ENCODE measurements around the gene LAMP5.

LAMP5 gene

DNA sequence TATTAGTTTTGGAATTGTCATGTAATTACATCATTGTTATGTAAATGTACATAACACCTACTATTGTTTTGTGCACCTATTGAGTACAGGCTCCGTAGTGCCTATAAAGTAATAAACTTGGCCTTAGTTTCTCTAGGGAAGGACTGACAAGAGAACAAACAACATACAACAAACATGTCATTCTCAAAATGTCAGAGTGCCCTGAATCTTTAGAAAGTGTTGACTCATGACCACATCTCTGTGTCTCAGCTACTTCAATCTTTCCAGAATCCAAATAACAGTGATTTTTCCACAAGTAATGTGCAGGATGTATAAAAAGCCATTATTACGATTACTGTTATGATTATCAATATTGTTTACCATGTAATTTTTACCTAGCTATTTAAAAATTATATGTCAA is 17.2 kb downstream of the LAMP5 start:
- H2AFZ ChIP-seq (ENCODE audit: low read depth, low read length): no peak overlapping the region
- no peak overlapping the region for H3K4me3 ChIP-seq (ENCODE audit: low read length)
- no peaks in the 10 kb centered on the region for H3K79me2 ChIP-seq (ENCODE audit: low read length)
- H3K4me1 ChIP-seq (ENCODE audit: low read length): no peaks in the 10 kb centered on the region
- H3K36me3 ChIP-seq (replicated peaks; ENCODE audit: low read depth, low read length): no peaks in the 10 kb centered on the region
- H4K20me1 ChIP-seq (ENCODE audit: insufficient read depth, low read length): no peaks in the 10 kb centered on the region
- TF ChIP-seq EZH2phosphoT487 (IDR thresholded peaks at IDR 0.05; ENCODE audit: low read depth): no peak
- TF ChIP-seq, protein P1, sequence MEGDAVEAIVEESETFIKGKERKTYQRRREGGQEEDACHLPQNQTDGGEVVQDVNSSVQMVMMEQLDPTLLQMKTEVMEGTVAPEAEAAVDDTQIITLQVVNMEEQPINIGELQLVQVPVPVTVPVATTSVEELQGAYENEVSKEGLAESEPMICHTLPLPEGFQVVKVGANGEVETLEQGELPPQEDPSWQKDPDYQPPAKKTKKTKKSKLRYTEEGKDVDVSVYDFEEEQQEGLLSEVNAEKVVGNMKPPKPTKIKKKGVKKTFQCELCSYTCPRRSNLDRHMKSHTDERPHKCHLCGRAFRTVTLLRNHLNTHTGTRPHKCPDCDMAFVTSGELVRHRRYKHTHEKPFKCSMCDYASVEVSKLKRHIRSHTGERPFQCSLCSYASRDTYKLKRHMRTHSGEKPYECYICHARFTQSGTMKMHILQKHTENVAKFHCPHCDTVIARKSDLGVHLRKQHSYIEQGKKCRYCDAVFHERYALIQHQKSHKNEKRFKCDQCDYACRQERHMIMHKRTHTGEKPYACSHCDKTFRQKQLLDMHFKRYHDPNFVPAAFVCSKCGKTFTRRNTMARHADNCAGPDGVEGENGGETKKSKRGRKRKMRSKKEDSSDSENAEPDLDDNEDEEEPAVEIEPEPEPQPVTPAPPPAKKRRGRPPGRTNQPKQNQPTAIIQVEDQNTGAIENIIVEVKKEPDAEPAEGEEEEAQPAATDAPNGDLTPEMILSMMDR (IDR thresholded peaks at IDR 0.05; ENCODE audit: low read depth, low read length): no peak
- H3K9ac ChIP-seq (ENCODE audit: low read length): no peak overlapping the region
- H3K27ac ChIP-seq (ENCODE audit: low read length): no peak overlapping the region
- no peak overlapping the region for H3K4me2 ChIP-seq (ENCODE audit: low read length)
- H3K9me3 ChIP-seq (ENCODE audit: insufficient read depth, low read length): no peaks in the 10 kb centered on the region
- H3K27me3 ChIP-seq (ENCODE audit: low read depth, low read length): no peaks in the 10 kb centered on the region

DNA sequence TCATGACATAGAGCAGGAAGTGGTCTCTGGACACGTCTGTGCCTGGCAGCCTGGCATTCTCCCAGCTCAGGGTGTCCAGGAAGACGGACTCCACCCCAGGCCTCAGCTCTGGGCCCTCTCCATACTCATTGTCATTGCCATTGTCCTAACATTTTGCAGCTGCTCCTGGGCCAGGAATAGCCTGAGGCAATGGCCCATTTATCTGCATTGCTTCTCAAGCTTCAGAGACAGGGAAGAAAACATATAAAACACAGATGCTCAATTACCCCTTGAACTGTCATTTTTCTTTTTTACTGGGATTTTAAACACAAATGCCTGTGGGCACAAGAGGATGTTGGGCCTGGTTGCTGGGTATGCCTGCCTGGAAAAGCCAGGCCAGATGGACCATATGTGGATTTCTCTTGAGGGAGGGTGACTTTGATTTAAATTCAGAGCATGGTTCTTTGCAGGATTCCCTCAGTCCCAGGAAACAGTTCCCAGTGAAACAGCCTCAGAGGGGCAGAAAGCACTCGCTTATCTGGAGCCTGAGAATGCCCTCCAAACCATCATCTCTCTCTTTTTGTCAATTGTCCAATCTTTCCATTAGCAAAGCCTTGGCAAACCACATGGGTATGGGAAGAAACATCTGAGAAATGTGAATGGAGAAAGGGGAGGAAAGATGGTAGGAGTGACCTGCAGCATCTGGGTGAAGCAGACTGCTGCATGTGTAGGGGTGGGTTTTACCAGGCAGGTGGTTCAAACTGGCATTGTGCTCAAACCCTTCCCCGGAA is 17.9 kb downstream of the LAMP5 start:
- Histone ChIP-seq H2AFZ (ENCODE audit: low read depth, low read length) (no peak overlapping the region), H3K79me2 (ENCODE audit: low read length) (no peaks in the 10 kb centered on the region), H3K9me3 (ENCODE audit: insufficient read depth, low read length) (no peaks in the 10 kb centered on the region)

DNA sequence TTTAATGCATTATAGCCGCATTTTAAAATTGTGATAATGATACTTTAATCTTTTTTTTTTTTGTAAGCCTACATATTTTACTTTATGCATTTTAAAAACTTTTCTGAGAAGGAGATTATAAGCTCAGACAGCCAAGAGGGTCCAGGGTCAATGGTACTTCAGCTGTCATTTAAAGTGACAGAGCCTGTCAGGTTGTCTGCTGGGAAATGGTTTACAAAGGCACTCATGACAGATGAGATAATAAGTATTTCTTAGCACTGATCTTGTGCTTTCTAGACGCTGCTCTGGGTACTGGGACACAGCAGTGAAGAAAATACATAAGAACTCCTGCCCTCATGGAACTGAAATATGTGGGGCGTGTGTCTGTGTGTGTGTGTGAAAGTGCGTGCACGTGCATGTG is 19.6 kb downstream of the LAMP5 start:
- Histone ChIP-seq H3K27ac (ENCODE audit: low read length) (no peak overlapping the region), H3K4me2 (ENCODE audit: low read length) (no peak overlapping the region), H3K27me3 (ENCODE audit: low read depth, low read length) (no peaks in the 10 kb centered on the region), H3K4me3 (ENCODE audit: low read length) (no peak overlapping the region), H4K20me1 (ENCODE audit: insufficient read depth, low read length) (no peaks in the 10 kb centered on the region), H3K36me3 (replicated peaks; ENCODE audit: low read depth, low read length) (no peaks in the 10 kb centered on the region), H3K4me1 (ENCODE audit: low read length) (no peaks in the 10 kb centered on the region), H3K79me2 (ENCODE audit: low read length) (no peaks in the 10 kb centered on the region), H3K9ac (ENCODE audit: low read length) (no peak overlapping the region), H2AFZ (ENCODE audit: low read depth, low read length) (no peak overlapping the region), H3K9me3 (ENCODE audit: insufficient read depth, low read length) (no peaks in the 10 kb centered on the region)
- no peak for TF ChIP-seq EZH2phosphoT487 (IDR thresholded peaks at IDR 0.05; ENCODE audit: low read depth)
- TF ChIP-seq, protein P1 (IDR thresholded peaks at IDR 0.05; ENCODE audit: low read depth, low read length): no peak

More for the DNA sequence above, 17.9 kb downstream of the LAMP5 start:
- Histone ChIP-seq H3K27me3 (ENCODE audit: low read depth, low read length) (no peaks in the 10 kb centered on the region), H3K4me1 (ENCODE audit: low read length) (no peaks in the 10 kb centered on the region), H3K36me3 (replicated peaks; ENCODE audit: low read depth, low read length) (no peaks in the 10 kb centered on the region), H3K9ac (ENCODE audit: low read length) (no peak overlapping the region), H4K20me1 (ENCODE audit: insufficient read depth, low read length) (no peaks in the 10 kb centered on the region), H3K4me3 (ENCODE audit: low read length) (no peak overlapping the region), H3K4me2 (ENCODE audit: low read length) (no peak overlapping the region), H3K27ac (ENCODE audit: low read length) (no peak overlapping the region)
- no peak for TF ChIP-seq EZH2phosphoT487 (IDR thresholded peaks at IDR 0.05; ENCODE audit: low read depth)
- TF ChIP-seq, protein P1 (IDR thresholded peaks at IDR 0.05; ENCODE audit: low read depth, low read length): no peak

DNA sequence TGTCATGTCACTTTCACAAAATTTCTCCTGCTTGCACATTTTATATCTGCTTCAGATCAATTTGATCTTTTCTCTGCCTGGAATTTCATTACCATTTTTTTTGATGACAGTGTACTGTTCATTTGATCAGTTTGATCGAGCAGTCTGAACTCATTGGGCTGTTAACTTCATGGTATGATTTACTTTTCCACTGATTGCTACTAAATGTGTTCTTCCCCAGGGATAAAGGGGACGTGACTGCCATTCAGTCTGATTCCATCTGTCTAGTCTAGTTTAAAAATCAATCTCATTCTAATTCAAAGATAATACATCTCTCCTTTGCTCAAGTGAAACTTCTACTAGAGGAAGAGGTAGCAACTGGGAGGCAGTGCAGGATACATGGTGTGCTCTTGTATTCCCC is 21.1 kb downstream of the LAMP5 start:
- Histone ChIP-seq H3K27ac (ENCODE audit: low read length) (no peak overlapping the region), H3K4me1 (ENCODE audit: low read length) (no peaks in the 10 kb centered on the region), H3K9ac (ENCODE audit: low read length) (no peak overlapping the region), H3K9me3 (ENCODE audit: insufficient read depth, low read length) (no peaks in the 10 kb centered on the region), H3K4me2 (ENCODE audit: low read length) (no peak overlapping the region), H3K36me3 (replicated peaks; ENCODE audit: low read depth, low read length) (no peaks in the 10 kb centered on the region), H3K4me3 (ENCODE audit: low read length) (no peak overlapping the region), H3K79me2 (ENCODE audit: low read length) (no peaks in the 10 kb centered on the region), H2AFZ (ENCODE audit: low read depth, low read length) (no peak overlapping the region), H4K20me1 (ENCODE audit: insufficient read depth, low read length) (no peaks in the 10 kb centered on the region), H3K27me3 (ENCODE audit: low read depth, low read length) (no peaks in the 10 kb centered on the region)
- TF ChIP-seq EZH2phosphoT487 (IDR thresholded peaks at IDR 0.05; ENCODE audit: low read depth): no peak
- TF ChIP-seq, protein P1 (IDR thresholded peaks at IDR 0.05; ENCODE audit: low read depth, low read length): no peak

Data from OCI-LY3 (cell line).